GM18502 (cell line): ENCODE measurements around the gene CAMKK1.

ENCODE experiments used
- ATAC-seq: cut with Tn5 transposase; IDR thresholded peaks from one replicate; pipeline ENCODE4 v1.9.1; 2021; ENCODE audit warnings: mild to moderate bottlenecking; ENCODE audit not compliant: unreplicated experiment, poor library complexity

The CAMKK1 gene

DNA sequence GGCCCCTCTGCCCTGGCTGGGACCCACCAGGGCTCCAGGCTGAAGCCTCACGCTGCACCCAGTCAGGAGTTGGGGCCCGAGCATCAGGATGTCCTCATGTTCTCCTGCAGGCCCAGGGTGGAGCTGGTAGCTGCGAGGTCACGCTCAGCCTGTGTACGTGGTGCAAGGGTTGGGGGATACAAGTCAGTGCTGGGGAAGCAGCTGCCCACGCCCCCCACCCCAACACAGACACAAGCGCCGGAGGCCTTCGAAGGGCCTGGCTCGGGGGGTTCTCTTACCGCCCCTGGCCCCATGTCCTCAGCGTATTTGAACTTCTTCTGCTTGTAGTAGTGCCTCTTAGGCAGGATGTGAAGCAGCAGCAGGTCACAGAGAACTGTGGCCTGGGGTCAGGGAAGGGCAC is 4.9 kb upstream of the CAMKK1 start:
- ATAC-seq = no peak

DNA sequence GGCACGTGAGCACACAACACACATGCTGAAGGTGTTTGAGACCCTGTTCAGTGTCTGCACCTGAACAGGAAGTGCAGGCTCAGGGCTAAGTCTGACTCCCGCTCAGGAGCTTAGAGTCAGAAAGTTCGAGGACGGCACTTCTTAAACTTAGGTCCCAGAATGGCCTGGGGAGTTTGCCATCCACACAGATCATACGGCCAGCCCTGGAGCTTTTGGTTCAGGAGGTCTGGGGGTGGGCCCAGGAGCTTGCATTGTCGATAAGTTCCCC is 4.0 kb upstream of the CAMKK1 start:
- no peak for ATAC-seq

DNA sequence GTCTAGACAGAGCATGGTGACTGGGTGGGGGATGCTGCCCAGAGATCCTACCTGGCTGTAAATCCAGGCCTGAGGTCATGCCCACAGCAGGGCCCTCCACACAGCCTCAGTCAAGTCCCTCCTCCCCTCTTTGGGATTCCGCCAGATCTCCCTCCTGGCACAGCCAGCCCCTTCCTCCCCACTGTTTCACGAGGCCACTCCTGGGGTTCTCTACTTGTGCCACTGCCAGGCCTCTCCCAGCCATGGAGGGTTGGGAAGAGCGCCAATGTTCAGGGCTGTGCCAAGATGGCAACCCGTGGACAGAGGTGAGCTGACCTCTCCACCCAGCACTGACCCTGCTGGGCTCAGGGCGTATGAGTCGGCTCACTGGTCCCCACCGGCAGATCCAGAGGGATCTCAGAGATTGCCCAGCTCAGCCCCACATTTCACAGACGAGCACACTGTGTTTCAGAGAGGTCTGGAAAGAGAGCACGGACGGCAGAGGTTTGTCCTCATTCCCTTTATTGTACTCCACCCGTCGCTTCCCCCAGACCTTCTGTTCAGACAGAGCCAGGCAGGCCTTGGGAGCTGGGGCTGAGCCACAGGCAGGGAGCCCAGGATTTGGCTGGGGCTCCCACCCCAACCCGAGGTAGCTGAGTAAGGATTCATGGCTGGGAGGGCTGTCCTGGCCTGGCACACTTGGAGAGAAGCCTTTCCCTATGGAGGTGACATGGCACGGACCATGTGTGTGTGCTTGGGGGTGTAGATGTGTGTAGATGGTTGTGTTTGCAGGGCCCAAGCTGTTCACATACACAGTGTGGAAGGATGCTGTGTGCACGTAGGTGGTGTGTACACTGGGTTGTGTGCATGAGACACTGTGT is 3.5 kb upstream of the CAMKK1 start:
- no peak for ATAC-seq

DNA sequence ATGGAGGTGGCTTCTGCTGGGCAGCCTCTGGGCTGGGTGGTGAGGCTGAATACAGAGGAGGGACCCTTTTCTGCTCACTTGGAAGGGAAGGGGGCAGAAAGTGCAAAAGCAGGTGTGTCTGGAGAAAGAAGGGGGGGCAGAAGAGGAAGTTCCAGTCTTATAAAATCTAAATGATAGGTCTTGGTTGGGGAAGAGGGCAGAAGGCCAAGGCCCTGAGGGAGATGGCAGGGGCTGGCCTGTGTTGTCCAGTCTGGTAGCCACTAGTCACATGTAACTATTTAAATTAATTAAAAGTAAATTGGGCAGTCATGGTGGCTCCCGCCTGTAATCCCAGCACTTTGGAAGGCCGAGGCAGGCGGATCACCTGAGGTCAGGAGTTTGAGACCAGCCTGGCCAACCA is 2.5 kb upstream of the CAMKK1 start:
- no peak for ATAC-seq

DNA sequence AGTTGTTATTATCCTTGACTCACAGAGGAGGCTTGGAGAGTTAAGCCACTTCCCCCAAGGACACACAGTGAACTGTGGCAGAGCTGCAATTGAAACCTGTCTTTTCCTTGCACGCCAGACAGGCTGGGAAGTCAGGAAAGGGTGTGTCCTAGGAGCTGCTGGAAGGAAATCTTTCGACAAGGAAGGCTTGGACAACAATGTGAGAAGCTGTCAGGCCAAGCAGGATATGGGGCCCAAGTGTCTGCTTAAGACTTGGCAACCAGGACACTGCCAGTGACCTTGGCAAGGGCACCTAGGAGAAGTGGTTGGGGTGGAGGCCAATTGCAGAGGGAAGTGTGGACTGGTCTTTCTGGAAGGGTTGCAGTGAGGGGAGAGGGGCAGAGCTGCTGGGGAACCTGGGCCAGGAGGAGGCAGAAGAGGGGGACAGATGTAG is 2.1 kb upstream of the CAMKK1 start:
- ATAC-seq = no peak

DNA sequence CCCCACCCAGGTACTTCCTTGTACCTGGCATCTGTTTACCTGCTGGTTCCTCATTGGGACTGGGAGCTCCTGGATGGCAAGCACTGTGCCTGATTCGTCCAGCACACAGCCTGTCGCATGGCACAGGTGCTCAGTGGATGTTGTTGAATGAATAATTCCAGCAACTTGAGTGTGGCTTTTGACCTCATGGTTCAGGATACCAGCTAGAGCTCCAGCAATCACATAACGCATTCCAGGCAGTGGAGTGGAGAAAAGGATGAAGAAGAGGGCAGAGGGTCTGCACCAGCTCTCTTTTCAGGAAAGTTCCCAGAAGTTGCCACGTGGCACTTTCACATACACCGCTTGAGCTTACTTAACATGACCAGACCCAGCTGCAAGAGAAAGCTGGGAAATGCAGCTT is 1.3 kb upstream of the CAMKK1 start:
- no peak for ATAC-seq

DNA sequence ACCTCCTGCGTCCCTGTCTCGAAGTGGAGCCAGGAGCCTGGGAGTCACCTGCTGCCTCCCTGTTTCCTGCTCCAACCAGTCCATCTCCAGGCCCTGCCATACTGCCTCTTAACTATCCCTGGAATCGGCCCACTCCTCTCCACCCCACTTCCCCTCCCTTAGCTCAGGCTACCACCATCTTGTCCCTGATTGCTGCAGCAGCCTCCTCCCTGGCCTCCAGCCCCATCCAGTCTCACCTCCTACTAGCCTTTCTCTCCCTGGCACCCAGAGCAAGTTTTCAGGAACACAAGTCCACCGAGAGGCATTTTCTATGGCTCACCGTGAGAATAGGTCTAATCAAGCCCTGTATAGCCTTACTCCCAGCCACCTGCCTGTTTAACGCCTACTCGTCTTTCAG is 865 bp upstream of the CAMKK1 start:
- ATAC-seq = no peak

DNA sequence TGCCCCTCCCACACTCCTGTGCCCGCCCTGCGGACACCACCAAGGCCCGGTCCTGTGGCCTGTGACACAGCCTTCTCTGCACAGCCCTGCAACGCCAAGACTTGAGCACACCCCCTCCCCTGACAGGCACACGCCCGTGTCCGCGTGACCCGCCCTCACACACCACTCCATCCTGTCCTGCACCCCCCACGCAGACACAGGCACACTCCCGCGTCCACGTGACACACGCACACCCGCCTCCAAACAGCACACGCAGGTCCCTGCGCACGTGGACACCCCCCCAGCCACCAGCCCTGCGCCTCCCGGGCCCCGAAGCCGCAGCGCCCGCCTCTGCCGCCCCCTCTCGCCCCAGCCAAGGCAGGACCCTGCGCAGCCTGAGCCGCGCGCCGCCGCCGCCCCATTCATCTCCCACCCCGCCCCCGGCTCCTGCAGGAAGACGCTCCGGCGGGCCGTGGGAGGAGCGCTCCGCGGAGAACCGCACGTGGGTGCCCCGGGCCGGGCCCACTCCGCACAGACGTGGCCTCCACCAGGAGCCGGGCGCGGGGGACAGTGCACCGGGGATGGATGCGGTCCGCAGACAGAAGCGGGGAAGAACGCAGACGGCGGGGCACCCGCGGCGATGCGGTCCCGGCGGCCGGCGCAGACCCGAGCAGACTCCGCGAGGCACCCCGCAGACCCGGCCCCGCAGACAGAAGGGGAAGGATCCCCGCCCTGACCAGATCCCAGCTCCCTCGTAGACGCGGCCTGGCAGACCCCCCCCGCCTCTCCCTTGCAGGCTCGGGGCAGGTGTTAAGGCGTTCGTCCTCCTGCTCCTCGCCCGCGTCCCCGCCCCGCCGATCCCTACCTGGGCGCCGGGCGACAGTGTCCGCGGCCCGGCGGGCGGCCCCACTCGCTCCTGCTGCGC is 506 bp downstream of the CAMKK1 start:
- peak; percentile 19 for ATAC-seq

DNA sequence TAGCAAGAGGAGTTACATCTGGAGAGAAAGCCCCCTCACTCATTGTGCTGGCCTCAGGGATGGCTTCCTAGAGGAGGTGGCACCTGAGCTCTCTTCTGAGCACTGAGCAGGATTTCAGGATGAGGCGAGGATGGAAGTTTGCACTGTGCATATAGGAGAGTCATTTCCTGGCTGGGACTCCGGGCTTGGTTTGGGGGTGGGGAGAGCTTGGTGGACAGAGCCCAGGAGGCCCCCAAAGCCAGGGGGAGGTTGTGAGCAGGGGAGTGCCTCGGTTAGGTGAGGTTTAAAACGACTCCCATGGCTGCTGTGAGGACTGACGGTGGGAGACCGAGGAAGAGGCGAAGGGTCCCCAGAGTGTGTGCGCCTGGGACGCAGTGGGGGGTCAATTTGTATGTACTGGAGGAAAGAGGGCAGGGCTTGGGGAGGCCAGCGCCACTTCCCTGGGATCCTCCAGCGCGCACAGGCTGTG is 1.2 kb downstream of the CAMKK1 start:
- no peak for ATAC-seq

DNA sequence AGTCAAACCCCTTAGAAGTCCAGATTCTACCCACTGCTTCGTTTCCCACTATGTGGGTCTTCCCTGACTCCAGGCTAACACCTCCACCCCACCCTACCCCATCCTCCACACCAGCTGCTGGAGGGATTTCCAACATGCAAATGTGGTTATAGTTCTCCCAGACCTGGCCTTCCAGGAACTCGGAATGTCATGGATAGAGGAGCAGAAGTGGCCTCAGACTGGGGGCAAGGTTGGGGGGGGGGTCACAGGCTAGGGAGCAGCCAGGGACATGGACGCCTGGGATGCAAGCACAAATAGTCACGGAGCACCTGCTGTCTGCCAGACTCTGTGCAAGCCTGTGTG is 2.0 kb downstream of the CAMKK1 start:
- ATAC-seq = no peak

DNA sequence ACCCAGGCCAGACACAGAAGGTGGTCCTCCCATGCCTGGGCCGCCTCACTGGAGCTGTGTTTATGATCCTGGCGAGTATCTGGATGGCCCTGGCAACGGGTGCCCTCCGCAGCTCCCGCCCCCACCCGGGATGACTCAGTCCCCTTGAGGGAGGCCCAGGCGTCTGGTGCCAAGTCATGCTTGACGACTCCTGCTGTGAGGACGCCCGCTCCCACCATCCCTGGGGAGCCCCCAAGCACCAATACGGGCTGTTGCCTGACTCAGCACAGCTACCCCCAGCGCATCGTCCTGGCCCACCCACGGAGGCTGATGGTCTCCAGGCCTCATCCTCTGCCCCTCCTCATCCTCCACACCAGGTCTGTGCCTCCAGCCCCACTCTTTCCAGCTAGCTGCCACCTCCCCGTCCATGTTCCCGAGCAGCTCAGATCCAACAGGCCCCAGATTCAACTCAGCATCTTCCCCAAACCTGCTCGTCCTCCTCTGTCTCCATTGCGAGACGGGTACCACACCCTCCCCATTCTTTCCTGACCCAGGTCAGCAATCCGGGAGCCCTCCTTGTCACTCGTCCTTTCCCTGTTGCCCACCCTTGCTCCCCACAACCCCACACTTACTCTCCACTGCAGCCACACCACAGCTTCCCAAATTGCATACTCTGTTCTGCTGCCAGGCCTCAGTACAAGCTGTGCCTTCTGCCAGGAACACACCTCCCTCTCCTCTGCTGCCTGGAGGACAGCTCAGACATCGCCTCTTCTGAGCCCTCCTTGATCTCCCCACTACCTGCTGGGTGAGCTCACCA is 2.6 kb downstream of the CAMKK1 start:
- no peak for ATAC-seq

DNA sequence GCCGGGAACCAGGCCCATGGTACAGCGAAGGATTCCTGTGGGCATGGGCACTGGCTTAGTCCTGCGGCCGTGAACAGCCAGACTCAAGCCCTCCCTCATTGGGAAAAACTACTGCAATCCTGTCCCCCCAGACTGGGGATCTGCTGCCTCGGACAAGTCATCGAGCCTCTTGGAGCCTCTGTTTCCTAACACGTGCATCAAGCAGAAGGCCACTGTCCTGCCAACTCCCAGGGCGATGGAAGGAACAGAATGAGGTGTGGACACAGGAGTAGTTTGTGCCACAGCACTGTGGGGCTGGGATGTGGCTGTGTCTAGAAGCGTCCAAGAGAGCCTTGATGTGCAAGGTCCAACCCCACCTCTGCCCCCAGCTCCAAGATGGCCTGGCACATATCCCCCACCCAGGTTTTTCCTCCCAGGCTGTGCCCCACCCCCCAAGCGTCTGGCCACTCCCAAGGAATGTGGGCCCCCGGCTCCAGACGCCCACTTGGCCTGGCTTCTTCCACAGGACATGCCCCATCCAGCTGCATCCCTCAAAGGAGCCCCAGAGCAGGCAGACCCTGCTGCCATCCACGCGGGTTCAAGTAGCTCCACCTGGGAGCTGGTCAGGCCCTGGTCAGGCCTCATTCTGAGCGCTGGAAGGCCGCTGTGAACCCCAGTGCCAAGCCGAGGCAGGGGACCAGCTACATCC is 3.4 kb downstream of the CAMKK1 start:
- no peak for ATAC-seq

DNA sequence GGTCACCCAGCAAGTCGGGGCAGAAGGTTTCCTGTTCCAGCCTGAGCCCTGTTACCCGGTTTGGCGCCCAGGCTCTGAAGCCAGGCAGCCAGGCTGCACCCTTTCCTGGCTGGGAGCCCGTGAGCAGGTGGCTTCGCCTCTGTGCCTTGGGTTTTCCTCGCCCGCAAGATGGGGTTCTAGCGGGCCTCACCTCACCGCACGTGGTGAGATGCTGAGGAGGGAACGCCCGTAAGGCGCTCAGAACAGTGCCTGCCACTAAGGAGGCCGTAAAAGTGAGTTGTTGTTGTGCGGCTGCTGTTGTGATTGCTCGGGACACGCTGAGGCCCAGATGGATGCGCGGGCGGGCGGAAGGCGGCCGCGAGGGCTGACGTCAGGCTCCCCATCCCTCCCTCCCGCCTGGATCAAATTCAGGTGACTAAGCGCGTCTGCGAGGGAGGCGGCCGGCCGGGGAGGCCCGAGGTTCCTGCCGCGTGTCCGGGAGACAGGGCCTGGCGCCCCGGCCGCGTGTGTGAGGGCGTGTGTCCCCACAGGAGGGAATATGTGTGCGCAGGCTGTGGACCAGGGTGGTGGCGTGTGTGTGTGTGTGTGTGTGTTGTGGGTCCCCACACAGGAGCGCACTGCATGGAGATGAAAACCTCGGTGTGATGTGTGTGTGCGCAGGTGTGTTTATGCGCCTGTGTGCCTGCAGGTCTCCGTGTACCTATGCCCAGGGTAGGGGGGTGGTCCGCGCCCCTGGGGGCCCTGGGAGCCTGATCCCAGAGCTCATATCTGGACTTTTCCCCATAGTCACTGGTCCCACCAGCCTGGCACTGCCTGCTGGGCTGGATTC is 4.3 kb downstream of the CAMKK1 start:
- ATAC-seq = no peak

DNA sequence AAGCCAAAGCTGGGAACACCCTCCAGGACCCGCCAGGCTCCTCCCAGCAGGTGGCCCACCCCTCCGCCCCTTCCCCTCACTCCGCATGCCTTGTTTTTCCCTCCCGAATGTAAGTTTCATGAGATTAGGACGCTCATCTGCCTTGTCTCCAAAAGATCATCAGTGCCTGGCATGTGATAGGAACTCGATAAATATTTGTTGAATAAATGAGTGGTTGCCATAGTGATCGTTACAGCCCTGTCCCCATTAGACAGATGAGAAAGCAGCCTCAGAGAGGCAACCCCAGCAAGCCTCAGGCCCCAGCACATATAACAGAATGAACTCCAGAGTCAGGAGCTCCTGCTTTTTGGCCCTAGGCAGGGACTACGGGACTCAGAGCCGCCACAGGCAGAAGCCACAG is 5.0 kb downstream of the CAMKK1 start:
- no peak for ATAC-seq

DNA sequence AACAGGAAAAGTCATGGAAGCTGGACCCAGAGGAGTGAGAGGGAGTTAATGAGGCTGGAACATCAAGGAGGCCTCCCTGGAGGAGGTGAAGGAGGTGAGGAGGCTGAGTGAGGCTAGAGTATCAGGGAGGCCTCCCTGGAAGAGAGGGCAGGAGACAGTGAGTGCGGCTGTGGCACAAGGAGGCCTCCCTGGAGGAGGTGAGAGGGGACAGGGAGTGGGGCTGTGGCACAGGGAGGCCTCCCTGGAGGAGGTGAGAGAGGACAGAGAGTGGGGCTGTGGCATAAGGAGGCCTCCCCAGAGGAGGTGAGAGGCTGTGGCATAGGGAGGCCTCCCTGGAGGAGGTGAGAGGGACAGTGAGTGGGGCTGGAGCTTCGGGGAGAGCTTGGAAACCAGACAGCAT is 5.5 kb downstream of the CAMKK1 start:
- ATAC-seq = no peak

DNA sequence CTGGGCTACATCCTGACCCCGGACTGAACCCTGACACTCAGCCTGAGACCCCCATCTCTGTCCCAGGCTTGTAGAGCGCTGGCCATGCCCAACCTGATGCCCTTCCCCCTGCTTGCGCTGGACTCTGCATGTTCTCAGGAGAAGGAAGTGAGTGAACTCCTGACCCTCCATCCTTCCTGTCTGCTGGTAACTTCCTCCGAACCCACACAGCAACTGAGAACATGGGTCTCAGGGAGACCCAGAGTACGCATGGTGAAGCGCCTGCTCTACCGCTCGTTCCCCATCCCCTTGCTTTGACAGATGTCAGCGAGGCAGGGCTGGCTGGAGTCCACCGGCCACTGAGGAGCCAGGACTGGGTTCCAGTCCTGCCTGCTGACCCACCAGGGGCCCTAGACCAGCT is 6.1 kb downstream of the CAMKK1 start:
- no peak for ATAC-seq

DNA sequence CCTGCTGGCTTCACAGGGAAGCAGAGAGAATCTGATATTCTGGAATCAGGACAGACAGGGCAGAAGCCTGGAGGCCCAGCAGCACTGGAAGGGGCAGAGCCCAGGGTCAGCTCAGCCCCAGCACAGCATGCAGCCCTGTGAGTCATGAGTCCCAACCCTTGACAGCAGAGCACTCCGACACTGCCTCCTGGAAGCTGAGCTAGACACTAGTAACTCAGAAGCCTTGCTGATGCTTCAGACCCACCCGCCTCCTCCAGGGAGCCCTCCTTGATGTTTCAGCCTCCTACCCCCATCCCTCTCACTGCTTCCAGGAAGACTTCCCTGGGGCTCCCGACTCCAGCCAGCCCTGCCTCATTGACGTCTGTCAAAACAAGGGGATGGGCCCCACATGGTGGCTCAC is 6.9 kb downstream of the CAMKK1 start:
- ATAC-seq = no peak

DNA sequence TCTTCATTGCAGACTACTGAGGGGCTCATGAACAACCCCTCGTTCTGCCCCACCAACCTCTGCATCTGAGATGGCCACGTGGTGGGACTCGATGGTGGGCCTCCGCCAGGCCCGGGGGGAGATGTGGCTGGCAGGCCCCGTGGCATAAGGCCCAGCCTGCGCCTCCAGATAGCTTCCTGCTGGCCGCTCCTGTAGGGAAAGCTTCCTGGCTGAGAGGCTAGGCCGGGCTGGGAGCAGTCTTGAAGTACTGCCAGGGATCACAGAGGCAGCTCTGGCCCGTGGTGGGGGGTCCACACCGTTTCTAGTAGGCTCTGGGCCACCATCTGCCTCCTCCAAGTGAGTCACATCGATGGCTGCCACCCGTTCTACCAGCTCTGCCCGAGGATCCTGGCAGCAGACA is 7.6 kb downstream of the CAMKK1 start:
- no peak for ATAC-seq

DNA sequence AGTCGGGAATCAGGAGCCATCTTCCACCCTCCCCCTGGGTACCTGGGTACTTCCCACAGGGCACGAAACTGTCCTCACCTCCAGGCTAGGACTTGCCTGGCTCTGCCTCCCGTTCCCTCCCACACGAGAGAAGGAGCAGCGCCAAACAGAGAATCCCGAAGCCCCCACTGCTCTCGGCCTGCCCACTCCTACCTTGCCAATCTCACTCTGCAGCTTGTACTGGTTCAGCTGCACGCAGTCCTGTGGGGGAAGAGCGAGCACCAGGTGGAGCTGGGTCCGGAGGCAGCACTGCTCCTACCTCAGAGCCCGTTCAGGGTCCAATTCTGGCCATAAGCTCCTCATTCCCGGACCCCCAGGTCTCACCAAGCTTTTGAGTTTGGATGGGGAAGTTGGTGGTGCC is 8.7 kb downstream of the CAMKK1 start:
- ATAC-seq = no peak

DNA sequence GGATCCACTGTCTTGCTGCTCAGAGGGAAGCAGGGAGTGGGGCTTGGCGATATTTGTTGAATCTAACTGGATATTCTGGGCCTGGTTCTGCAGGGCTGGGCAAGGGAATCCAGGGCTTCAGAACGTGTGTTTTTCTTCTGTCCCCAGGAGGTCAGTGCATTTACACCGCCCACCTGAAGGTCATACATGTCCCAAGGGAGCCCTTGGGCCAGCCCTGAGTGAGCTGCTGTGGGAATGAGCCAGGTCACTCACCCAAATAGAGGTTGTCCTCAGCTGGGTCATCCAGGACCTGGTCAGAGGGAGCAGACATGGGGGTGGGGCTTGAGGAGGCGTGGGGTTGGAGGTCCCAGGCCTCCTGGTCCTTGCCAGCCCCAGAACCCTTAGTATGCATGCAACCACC is 10.6 kb downstream of the CAMKK1 start:
- ATAC-seq = no peak
